Neuron (in vitro differentiated cells): ENCODE data around the gene OR52A5.

ENCODE experiments used
- H2AFZ ChIP-seq: one replicate; pipeline ENCODE4 v1.6.1; 2013; ENCODE audit warnings: low read depth, mild to moderate bottlenecking, inconsistent platforms, low read length, moderate library complexity
- H3K27me3 ChIP-seq: one replicate; pipeline ENCODE4 v1.6.1; 2013; ENCODE audit warnings: low read length; ENCODE audit not compliant: insufficient read depth
- H3K36me3 ChIP-seq: one replicate; pipeline ENCODE4 v1.6.1; 2013; ENCODE audit warnings: low read length; ENCODE audit not compliant: insufficient read depth
- H3K4me1 ChIP-seq: one replicate; pipeline ENCODE4 v1.6.1; 2013; ENCODE audit warnings: low read length; ENCODE audit not compliant: insufficient read depth
- H3K4me3 ChIP-seq: 2 replicates; pipeline ENCODE4 v1.5.1; 2013; ENCODE audit warnings: mild to moderate bottlenecking, low read length, moderate library complexity
- H3K9me3 ChIP-seq: one replicate; pipeline ENCODE4 v1.6.1; 2013; ENCODE audit warnings: low read length

The OR52A5 gene

GRCh38 chr11:5137014-5137413, 1.1 kb downstream of the OR52A5 start:
- no peaks in the 10 kb centered on the region for H3K27me3 ChIP-seq
- H3K4me3 ChIP-seq, result no peak overlapping the region

GRCh38 chr11:5136261-5136660, 1.9 kb downstream of the OR52A5 start:
- Histone ChIP-seq H3K27me3 (no peaks in the 10 kb centered on the region), H3K9me3 (no peaks in the 10 kb centered on the region), H3K36me3 (no peaks in the 10 kb centered on the region)

More at GRCh38 chr11:5137014-5137413, 1.1 kb downstream of the OR52A5 start:
- Histone ChIP-seq H3K4me1 (no peaks in the 10 kb centered on the region), H2AFZ (no peak overlapping the region), H3K36me3 (no peaks in the 10 kb centered on the region), H3K9me3 (no peaks in the 10 kb centered on the region)

GRCh38 chr11:5131584-5132335, 6.4 kb downstream of the OR52A5 start:
- no peaks in the 10 kb centered on the region for H3K27me3 ChIP-seq
- H2AFZ ChIP-seq, result no peak overlapping the region
- no peaks in the 10 kb centered on the region for H3K4me1 ChIP-seq
- H3K9me3 ChIP-seq, result no peaks in the 10 kb centered on the region
- H3K4me3 ChIP-seq, result no peak overlapping the region
- H3K36me3 ChIP-seq, result no peaks in the 10 kb centered on the region

More at GRCh38 chr11:5136261-5136660, 1.9 kb downstream of the OR52A5 start:
- H2AFZ ChIP-seq, result no peak overlapping the region
- H3K4me3 ChIP-seq, result no peak overlapping the region
- no peaks in the 10 kb centered on the region for H3K4me1 ChIP-seq

GRCh38 chr11:5129457-5129877, 8.7 kb downstream of the OR52A5 start:
- no peaks in the 10 kb centered on the region for H3K27me3 ChIP-seq
- H3K9me3 ChIP-seq, result no peaks in the 10 kb centered on the region
- H3K36me3 ChIP-seq, result no peaks in the 10 kb centered on the region
- no peaks in the 10 kb centered on the region for H3K4me1 ChIP-seq
- H3K4me3 ChIP-seq, result no peak overlapping the region
- no peak overlapping the region for H2AFZ ChIP-seq

GRCh38 chr11:5124891-5125620, 13.1 kb downstream of the OR52A5 start:
- no peaks in the 10 kb centered on the region for H3K27me3 ChIP-seq
- H3K9me3 ChIP-seq, result no peaks in the 10 kb centered on the region
- no peaks in the 10 kb centered on the region for H3K36me3 ChIP-seq
- H3K4me3 ChIP-seq, result no peak overlapping the region
- no peak overlapping the region for H2AFZ ChIP-seq
- H3K4me1 ChIP-seq, result no peaks in the 10 kb centered on the region

- Histone ChIP-seq H3K36me3 (no peaks in the 10 kb centered on the region), H3K4me3 (no peak overlapping the region), H2AFZ (no peak overlapping the region), H3K27me3 (no peaks in the 10 kb centered on the region), H3K4me1 (no peaks in the 10 kb centered on the region), H3K9me3 (no peaks in the 10 kb centered on the region)
These were observed 14.2 kb downstream of the OR52A5 start for GRCh38 chr11:5123802-5124521.

- H2AFZ ChIP-seq, result no peak overlapping the region
- H3K9me3 ChIP-seq, result no peaks in the 10 kb centered on the region
- no peak overlapping the region for H3K4me3 ChIP-seq
- H3K27me3 ChIP-seq, result no peaks in the 10 kb centered on the region
- H3K36me3 ChIP-seq, result no peaks in the 10 kb centered on the region
- no peaks in the 10 kb centered on the region for H3K4me1 ChIP-seq
These were observed 19.3 kb downstream of the OR52A5 start for GRCh38 chr11:5118893-5119292.

GRCh38 chr11:5117588-5117987, 20.6 kb downstream of the OR52A5 start:
- H3K27me3 ChIP-seq, result no peaks in the 10 kb centered on the region
- no peak overlapping the region for H2AFZ ChIP-seq
- H3K9me3 ChIP-seq, result no peaks in the 10 kb centered on the region
- no peaks in the 10 kb centered on the region for H3K4me1 ChIP-seq
- H3K4me3 ChIP-seq, result no peak overlapping the region
- no peaks in the 10 kb centered on the region for H3K36me3 ChIP-seq

GRCh38 chr11:5115339-5115738, 22.8 kb downstream of the OR52A5 start:
- no peaks in the 10 kb centered on the region for H3K4me1 ChIP-seq
- H2AFZ ChIP-seq, result no peak overlapping the region
- no peaks in the 10 kb centered on the region for H3K27me3 ChIP-seq
- no peak overlapping the region for H3K4me3 ChIP-seq
- no peaks in the 10 kb centered on the region for H3K36me3 ChIP-seq
- H3K9me3 ChIP-seq, result no peaks in the 10 kb centered on the region

GRCh38 chr11:5107285-5107684, 30.9 kb downstream of the OR52A5 start:
- no peaks in the 10 kb centered on the region for H3K4me1 ChIP-seq
- no peak overlapping the region for H2AFZ ChIP-seq
- H3K4me3 ChIP-seq, result no peak overlapping the region
- H3K36me3 ChIP-seq, result no peaks in the 10 kb centered on the region
- no peaks in the 10 kb centered on the region for H3K9me3 ChIP-seq
- no peaks in the 10 kb centered on the region for H3K27me3 ChIP-seq

- Histone ChIP-seq H3K4me1 (no peaks in the 10 kb centered on the region), H2AFZ (no peak overlapping the region), H3K27me3 (no peaks in the 10 kb centered on the region), H3K9me3 (no peaks in the 10 kb centered on the region), H3K4me3 (no peak overlapping the region), H3K36me3 (no peaks in the 10 kb centered on the region)
These were observed 35.1 kb downstream of the OR52A5 start for GRCh38 chr11:5103066-5103465.

GRCh38 chr11:5102246-5102645, 35.9 kb downstream of the OR52A5 start:
- Histone ChIP-seq H3K36me3 (no peaks in the 10 kb centered on the region), H2AFZ (no peak overlapping the region), H3K27me3 (no peaks in the 10 kb centered on the region), H3K4me1 (no peaks in the 10 kb centered on the region), H3K9me3 (no peaks in the 10 kb centered on the region), H3K4me3 (no peak overlapping the region)

- H3K4me1 ChIP-seq, result no peaks in the 10 kb centered on the region
- no peak overlapping the region for H3K4me3 ChIP-seq
- no peaks in the 10 kb centered on the region for H3K27me3 ChIP-seq
- no peaks in the 10 kb centered on the region for H3K9me3 ChIP-seq
- H2AFZ ChIP-seq, result no peak overlapping the region
- no peaks in the 10 kb centered on the region for H3K36me3 ChIP-seq
These were observed 42.1 kb downstream of the OR52A5 start for GRCh38 chr11:5096011-5096410.
